AG10803 (cell line): ENCODE data around the gene CYP4V2.

Source experiments
- DNase-seq: peaks from one replicate; pipeline ENCODE4 v3.0.0; 2010; ENCODE audit warnings: low read depth
- H3K4me3 ChIP-seq: 2 replicates; pipeline ENCODE4 v1.5.1; 2011; ENCODE audit warnings: mild to moderate bottlenecking, low read length, control low read depth
- TF ChIP-seq, protein P1 (sequence below): conservative IDR thresholded peaks from 2 replicates; pipeline ENCODE4 v1.5.1; 2011; ENCODE audit warnings: mild to moderate bottlenecking, low read length, control low read depth, inconsistent platforms

The CYP4V2 gene

DNA sequence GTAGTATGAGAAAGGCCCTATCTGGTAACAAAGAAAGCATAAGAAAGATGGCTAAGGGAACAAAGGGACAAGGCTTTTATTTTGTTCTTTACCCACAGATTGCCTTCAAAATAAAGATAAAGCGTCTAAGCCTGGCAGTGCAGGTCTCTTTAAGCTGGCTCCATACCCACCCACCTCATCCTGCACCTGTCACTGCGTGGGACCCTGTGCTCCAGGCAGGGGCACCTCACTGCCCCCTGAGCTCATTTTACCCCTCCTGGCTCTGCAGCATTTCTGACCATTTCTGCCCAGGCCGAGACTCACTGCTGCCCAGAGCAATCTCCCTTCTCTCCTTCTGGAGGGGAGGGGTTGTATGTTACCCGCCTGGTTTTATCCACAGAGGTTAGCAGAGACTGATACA lies 1.7 kb upstream of the CYP4V2 start:
- TF ChIP-seq, protein P1, sequence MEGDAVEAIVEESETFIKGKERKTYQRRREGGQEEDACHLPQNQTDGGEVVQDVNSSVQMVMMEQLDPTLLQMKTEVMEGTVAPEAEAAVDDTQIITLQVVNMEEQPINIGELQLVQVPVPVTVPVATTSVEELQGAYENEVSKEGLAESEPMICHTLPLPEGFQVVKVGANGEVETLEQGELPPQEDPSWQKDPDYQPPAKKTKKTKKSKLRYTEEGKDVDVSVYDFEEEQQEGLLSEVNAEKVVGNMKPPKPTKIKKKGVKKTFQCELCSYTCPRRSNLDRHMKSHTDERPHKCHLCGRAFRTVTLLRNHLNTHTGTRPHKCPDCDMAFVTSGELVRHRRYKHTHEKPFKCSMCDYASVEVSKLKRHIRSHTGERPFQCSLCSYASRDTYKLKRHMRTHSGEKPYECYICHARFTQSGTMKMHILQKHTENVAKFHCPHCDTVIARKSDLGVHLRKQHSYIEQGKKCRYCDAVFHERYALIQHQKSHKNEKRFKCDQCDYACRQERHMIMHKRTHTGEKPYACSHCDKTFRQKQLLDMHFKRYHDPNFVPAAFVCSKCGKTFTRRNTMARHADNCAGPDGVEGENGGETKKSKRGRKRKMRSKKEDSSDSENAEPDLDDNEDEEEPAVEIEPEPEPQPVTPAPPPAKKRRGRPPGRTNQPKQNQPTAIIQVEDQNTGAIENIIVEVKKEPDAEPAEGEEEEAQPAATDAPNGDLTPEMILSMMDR, result no peak
- H3K4me3 ChIP-seq, result no peak overlapping the region
- no peak for DNase-seq

DNA sequence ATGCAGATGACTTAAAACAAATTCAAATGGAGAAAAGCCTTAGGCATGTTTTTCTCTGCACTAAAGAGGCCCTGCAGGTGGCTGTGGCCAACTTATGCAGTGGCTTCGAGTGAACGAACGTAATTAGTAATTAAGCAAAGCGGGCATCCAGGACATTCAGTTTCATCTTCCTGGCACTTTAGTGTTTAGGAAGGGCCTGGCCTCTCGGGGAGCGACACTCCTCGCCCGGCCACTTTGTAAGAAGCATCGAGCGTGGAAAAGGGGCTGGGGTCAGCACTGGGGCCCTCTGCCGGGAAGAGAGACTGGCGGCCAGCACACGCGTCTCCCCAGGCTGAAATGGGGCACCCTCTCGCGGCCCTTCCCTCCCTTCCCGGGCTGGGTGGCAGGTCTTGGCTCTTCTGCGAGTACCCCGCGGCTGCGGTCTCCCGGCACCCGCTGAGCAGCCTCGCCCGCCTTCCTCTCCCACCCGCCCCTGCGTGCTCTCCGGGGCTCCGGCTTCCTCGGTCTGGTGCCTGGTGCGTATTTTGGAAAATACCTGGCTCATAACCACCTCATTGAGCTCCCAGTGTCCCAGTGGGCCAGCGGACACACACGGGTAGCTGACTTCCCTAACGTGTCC lies 677 bp upstream of the CYP4V2 start:
- peak overlapping the region; percentile 79 for H3K4me3 ChIP-seq
- TF ChIP-seq, protein P1, result 0 out of 2 replicates have a peak, but pooled peaks have one; percentile 8
- peak; percentile 10 for DNase-seq

DNA sequence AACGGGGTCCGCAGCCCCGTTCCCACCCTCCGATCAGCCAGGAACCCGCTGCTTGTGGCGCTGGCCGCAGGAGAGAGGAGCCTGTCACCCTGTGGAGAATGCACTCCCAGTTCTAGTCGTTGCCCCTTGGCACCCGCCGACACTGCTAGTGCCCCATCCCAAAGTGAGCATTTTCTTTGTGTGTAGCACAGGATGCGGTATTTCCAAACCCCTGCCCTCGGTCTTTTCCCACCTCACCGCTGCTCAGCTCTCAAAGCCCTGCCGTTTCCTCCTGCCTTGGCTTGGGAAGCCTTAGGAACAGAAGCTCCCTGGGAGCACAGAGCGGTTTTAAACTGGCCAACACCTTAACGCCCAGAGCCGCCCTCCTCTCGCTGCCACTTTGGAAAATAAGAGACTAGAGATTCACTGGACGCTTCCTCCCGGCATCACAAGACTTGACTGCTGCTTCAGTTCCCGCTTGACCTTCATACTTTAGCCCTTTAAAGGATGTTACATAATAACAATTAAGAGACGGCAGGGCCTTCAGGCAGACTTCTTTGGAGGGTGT lies 772 bp downstream of the CYP4V2 start:
- H3K4me3 ChIP-seq, result peak overlapping the region; percentile 79
- TF ChIP-seq, protein P1, result no peak
- DNase-seq, result peak; percentile 53

DNA sequence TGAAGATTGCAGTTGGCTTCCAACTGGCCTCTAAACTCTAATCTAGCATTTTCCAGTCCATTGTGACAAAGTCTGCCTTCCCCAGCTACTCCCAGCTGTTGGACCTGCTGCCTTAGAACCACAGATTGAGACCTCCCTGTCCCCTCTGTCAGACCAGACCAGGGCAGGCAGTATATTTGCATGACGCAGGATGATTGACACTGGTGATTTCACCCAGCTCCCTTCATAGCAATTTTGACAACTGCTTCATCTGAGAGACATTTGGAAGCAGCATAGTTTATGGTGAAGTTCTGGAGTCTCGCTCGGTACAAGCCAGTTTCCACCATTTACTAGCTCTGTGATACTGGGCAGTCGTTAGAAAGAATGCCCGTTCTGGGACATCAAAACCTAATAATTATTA lies 2.5 kb downstream of the CYP4V2 start:
- H3K4me3 ChIP-seq, result no peak overlapping the region
- no peak for DNase-seq
- TF ChIP-seq, protein P1, result no peak

DNA sequence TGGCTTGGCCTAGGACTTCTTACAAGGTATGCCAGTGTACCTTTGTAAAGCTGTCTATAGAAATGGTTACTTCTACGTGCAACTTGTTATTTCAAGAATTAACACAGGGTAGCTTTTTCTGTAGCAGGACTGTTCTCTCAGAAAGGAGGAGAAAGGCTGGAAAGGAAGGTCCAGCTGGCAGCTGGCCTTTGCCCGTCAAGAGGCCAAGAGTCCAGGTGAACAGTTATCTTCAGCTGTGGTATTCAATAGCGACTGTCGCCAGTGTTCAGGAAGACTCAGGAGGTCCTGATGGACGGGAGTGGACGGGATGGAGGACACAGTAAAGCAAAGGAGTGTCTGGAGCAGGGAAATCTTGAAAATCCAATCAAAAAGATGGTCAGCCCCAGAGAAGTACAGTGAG lies 4.7 kb downstream of the CYP4V2 start:
- TF ChIP-seq, protein P1, result no peak
- no peak overlapping the region for H3K4me3 ChIP-seq
- DNase-seq, result no peak

DNA sequence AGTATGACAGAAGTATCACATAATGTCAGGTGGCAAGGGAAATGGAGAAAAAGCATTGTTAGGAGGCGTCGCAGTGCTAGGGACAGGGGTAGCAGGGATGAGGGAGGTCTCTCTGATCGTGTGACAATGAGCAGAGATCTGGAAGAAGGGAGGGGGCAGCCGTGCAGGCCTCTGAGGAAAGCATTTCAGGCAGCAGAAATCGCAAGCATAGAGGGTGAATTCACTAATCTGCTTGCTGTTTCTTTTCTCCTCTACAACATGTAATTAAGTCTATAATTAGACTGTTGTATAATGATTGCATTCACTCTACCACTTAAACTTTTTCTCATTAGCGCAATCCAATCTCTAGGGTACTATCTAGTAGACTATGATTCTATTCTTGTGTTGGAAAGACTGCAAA lies 9.1 kb downstream of the CYP4V2 start:
- H3K4me3 ChIP-seq, result no peak overlapping the region
- no peak for DNase-seq
- TF ChIP-seq, protein P1, result no peak

DNA sequence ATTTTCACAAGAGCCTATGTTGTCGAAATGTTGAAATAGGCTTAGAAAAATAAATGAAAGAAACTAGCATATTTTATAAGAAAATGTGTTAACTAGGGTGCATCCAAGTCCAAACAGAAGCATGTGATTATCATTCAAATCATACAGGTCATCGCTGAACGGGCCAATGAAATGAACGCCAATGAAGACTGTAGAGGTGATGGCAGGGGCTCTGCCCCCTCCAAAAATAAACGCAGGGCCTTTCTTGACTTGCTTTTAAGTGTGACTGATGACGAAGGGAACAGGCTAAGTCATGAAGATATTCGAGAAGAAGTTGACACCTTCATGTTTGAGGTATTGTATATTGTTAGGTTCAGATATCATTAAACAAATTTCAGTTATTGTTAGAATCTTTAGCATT lies 9.6 kb downstream of the CYP4V2 start:
- H3K4me3 ChIP-seq, result no peak overlapping the region
- no peak for DNase-seq
- TF ChIP-seq, protein P1, result no peak
